Breast epithelium (tissue), 4 donors: ENCODE data around the gene LRRC66. TPM values are rescaled to one million over a fixed set of nuclear protein-coding genes. Genes with fewer than 3 reads are reported as not detected.

Experiments used
- DNase-seq, 2 donors: peaks; one replicate each; pipeline ENCODE4 v3.0.0-alpha.2; 2019; ENCODE audit warnings: low spot score in 2 of 2
- H3K27ac ChIP-seq, 2 donors: fragments of 200-600 bp; sonication (generic) in 1 of 2; one replicate each; pipeline ENCODE4 v1.5.1; 2016 to 2019; ENCODE audit warnings: mild to moderate bottlenecking in 1 of 2
- H3K27me3 ChIP-seq, 2 donors: fragments of 200-600 bp; sonication (generic) in 1 of 2; one replicate each; pipeline versions ENCODE4 v1.5.1 to v1.6.0; 2017 to 2019; ENCODE audit warnings: control low read depth in 1 of 2, mild to moderate bottlenecking in 1 of 2
- H3K36me3 ChIP-seq: fragments of 200-600 bp; one replicate; pipeline ENCODE4 v1.5.1; 2019
- H3K4me1 ChIP-seq, 2 donors: fragments of 200-600 bp; sonication (generic); one replicate each; pipeline ENCODE4 v1.5.1; 2016 to 2019; ENCODE audit warnings: control low read depth in 1 of 2
- H3K4me3 ChIP-seq, 3 donors: fragments of 200-600 bp; sonication (generic); 1 replicate in 2 of 3; 2 replicates in 1 of 3; pipeline ENCODE4 v1.5.1; 2016 to 2019; ENCODE audit warnings: mild to moderate bottlenecking in 3 of 3, moderate library complexity in 2 of 3
- H3K9me3 ChIP-seq, 2 donors: fragments of 200-600 bp; sonication (generic) in 1 of 2; one replicate each; pipeline ENCODE4 v1.5.1; 2016 to 2019; ENCODE audit warnings: control low read depth in 1 of 2
- POLR2A ChIP-seq: fragments of 450-650 bp; IDR thresholded peaks from one replicate; pipeline ENCODE4 v1.6.1; 2016; ENCODE audit warnings: antibody characterized with exemption, mild to moderate bottlenecking, moderate library complexity
- POLR2AphosphoS5 ChIP-seq, 3 donors: sonication (generic); formaldehyde crosslinking; IDR thresholded peaks; one replicate each; pipeline ENCODE4 v1.6.1; 2017; ENCODE audit warnings: antibody characterized with exemption in 3 of 3
- intact Hi-C: fragments of 100-400 bp; cut with DNase I; formaldehyde crosslinking; loops from one replicate; pipeline ENCODE4 v1.15.1; 2023; ENCODE audit warnings: low total_unique reads
- total RNA-seq, 3 donors: library from RNA; depleted of rRNA; stranded (reverse); fragments of >200 nt; gene quantifications; one replicate each; pipeline ENCODE4 v1.1.0, GENCODE V29; 2016
- TF ChIP-seq, protein P1 (sequence below), 3 donors: fragments of 450-650 bp; IDR thresholded peaks; one replicate each; pipeline ENCODE4 v1.5.1; 2016 to 2017; ENCODE audit warnings: antibody characterized with exemption in 3 of 3, mild to moderate bottlenecking in 3 of 3, moderate library complexity in 3 of 3

LRRC66 gene
- total RNA-seq, 3 donors from 2014 or later, result 0.29 to 0.48 (median 0.33) TPM

GRCh38 chr4:52032005-52032404, 11.8 kb upstream of the LRRC66 start:
- DNase-seq, result no peak
- peaks cover 5% of the 10 kb centered on the region for H3K36me3 ChIP-seq
- H3K9me3 ChIP-seq, result no peaks in the 10 kb centered on the region
- intact Hi-C loops, result no loop called here
- no peak overlapping the region for H3K4me3 ChIP-seq
- TF ChIP-seq POLR2A (no peak), POLR2AphosphoS5 (IDR thresholded peaks at IDR 0.05) (no peak)
- TF ChIP-seq, protein P1, sequence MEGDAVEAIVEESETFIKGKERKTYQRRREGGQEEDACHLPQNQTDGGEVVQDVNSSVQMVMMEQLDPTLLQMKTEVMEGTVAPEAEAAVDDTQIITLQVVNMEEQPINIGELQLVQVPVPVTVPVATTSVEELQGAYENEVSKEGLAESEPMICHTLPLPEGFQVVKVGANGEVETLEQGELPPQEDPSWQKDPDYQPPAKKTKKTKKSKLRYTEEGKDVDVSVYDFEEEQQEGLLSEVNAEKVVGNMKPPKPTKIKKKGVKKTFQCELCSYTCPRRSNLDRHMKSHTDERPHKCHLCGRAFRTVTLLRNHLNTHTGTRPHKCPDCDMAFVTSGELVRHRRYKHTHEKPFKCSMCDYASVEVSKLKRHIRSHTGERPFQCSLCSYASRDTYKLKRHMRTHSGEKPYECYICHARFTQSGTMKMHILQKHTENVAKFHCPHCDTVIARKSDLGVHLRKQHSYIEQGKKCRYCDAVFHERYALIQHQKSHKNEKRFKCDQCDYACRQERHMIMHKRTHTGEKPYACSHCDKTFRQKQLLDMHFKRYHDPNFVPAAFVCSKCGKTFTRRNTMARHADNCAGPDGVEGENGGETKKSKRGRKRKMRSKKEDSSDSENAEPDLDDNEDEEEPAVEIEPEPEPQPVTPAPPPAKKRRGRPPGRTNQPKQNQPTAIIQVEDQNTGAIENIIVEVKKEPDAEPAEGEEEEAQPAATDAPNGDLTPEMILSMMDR (IDR thresholded peaks at IDR 0.05), result no peak
- no peak overlapping the region for H3K27ac ChIP-seq
- no peaks in the 10 kb centered on the region for H3K27me3 ChIP-seq
- H3K4me1 ChIP-seq, result no peaks in the 10 kb centered on the region

GRCh38 chr4:52028970-52029369, 8.8 kb upstream of the LRRC66 start:
- intact Hi-C loops, result no loop called here

GRCh38 chr4:52017814-52018213, 2.3 kb downstream of the LRRC66 start:
- Histone ChIP-seq H3K4me1 (no peaks in the 10 kb centered on the region), H3K9me3 (no peaks in the 10 kb centered on the region), H3K27ac (no peak overlapping the region), H3K27me3 (no peaks in the 10 kb centered on the region), H3K4me3 (no peak overlapping the region), H3K36me3 (no peaks in the 10 kb centered on the region)
- intact Hi-C loops, result no loop called here
- TF ChIP-seq, protein P1 (IDR thresholded peaks at IDR 0.05), result no peak
- TF ChIP-seq POLR2A, result no peak
- no peak for DNase-seq

More at GRCh38 chr4:52028970-52029369, 8.8 kb upstream of the LRRC66 start:
- Histone ChIP-seq H3K4me1 (no peaks in the 10 kb centered on the region), H3K27ac (no peak overlapping the region), H3K4me3 (no peak overlapping the region), H3K36me3 (peaks cover 5% of the 10 kb centered on the region), H3K9me3 (no peaks in the 10 kb centered on the region), H3K27me3 (no peaks in the 10 kb centered on the region)
- TF ChIP-seq, protein P1 (IDR thresholded peaks at IDR 0.05), result no peak
- no peak for DNase-seq

DNA sequence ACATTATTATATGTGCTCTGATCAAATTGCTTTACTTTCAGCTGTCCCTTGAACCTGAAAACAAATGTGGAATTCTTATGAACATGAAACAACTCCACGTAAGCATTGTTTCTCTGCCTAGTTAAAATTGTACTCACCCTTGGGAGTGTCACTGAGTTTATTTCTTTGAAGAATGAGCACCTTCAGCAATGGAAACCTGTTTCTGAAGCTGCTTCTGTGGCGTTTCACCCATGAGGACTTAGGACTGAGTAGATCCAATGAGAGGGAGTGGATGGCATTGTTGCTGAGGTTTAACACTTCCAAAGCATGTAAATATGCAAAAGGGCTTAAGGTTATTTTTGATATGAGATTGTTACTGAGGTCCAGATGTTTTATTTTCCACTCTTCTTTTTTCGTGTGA, 3.2 kb downstream of the LRRC66 start:
- TF ChIP-seq POLR2AphosphoS5 (IDR thresholded peaks at IDR 0.05) (no peak), POLR2A (no peak)
- TF ChIP-seq, protein P1 (IDR thresholded peaks at IDR 0.05), result no peak
- Histone ChIP-seq H3K4me3 (no peak overlapping the region), H3K27me3 (no peaks in the 10 kb centered on the region), H3K27ac (no peak overlapping the region), H3K36me3 (no peaks in the 10 kb centered on the region), H3K9me3 (no peaks in the 10 kb centered on the region), H3K4me1 (no peaks in the 10 kb centered on the region)
- DNase-seq, result no peak
- intact Hi-C loops, result no loop called here

GRCh38 chr4:52015366-52015765, 4.8 kb downstream of the LRRC66 start:
- no peak overlapping the region for H3K4me3 ChIP-seq
- H3K36me3 ChIP-seq, result no peaks in the 10 kb centered on the region
- no peaks in the 10 kb centered on the region for H3K9me3 ChIP-seq
- no peaks in the 10 kb centered on the region for H3K4me1 ChIP-seq
- intact Hi-C loops, result no loop called here
- H3K27me3 ChIP-seq, result no peaks in the 10 kb centered on the region
- TF ChIP-seq POLR2A (no peak), POLR2AphosphoS5 (IDR thresholded peaks at IDR 0.05) (no peak)
- TF ChIP-seq, protein P1 (IDR thresholded peaks at IDR 0.05), result no peak
- no peak for DNase-seq
- H3K27ac ChIP-seq, result no peak overlapping the region
